HEK293 (cell line): ENCODE data around the gene ARMC7.
"Not testable (repeated sequence)": the region's sequence is repeated elsewhere in the genome, so short reads cannot be mapped to it uniquely, and the experiment has no call there.

Source experiments
- CTCF ChIA-PET: fragments of 350-600 bp; formaldehyde crosslinking; extraction: SDS; loops from one replicate; lab custom pipeline; 2021; ENCODE audit warnings: antibody characterized with exemption; lab: Yijun Ruan, JAX
- POLR2A ChIA-PET: fragments of 300-600 bp; formaldehyde crosslinking; extraction: SDS; loops from one replicate; lab custom pipeline; 2020; ENCODE audit warnings: antibody characterized with exemption, inconsistent platforms; lab: Yijun Ruan, JAX
- H3K27ac ChIP-seq: fragments of 200-500 bp; sonication (Bioruptor generic); 2 replicates; pipeline ENCODE4 v1.5.1; 2014; ENCODE audit warnings: low read depth, low read length, control low read depth, inconsistent platforms; ENCODE audit errors: extremely low read depth
- H3K36me3 ChIP-seq, 2 experiments: fragments of 200-500 bp in 1 of 2; sonication (Bioruptor generic) in 1 of 2; 1 replicate in 1 of 2; 2 replicates in 1 of 2; pipeline ENCODE4 v1.5.1; 2014 to 2017; ENCODE audit warnings: inconsistent platforms in 2 of 2, low read length in 2 of 2; ENCODE audit not compliant: control insufficient read depth in 2 of 2, insufficient read depth in 1 of 2
- H3K4me1 ChIP-seq: fragments of 200-500 bp; sonication (Bioruptor generic); 2 replicates; pipeline ENCODE4 v1.5.1; 2014; ENCODE audit warnings: mild to moderate bottlenecking, low read length, inconsistent platforms; ENCODE audit not compliant: control insufficient read depth, insufficient read depth
- H3K4me3 ChIP-seq: 2 replicates; pipeline ENCODE4 v1.5.1; 2011; ENCODE audit warnings: low read depth, mild to moderate bottlenecking, control low read depth, low read length, moderate library complexity
- H3K9me3 ChIP-seq: fragments of 200-500 bp; sonication (Bioruptor generic); 2 replicates; pipeline ENCODE4 v1.5.1; 2014; ENCODE audit warnings: low read depth, low read length, inconsistent platforms; ENCODE audit not compliant: control insufficient read depth, insufficient read depth
- BCL11B ChIP-seq: fragments of 450-650 bp; formaldehyde crosslinking; IDR thresholded peaks from 2 replicates; pipeline ENCODE4 v1.5.1; 2016; ENCODE audit warnings: low read depth, missing biosample characterization, missing genetic modification characterization
- SCRT2 ChIP-seq: fragments of 450-650 bp; formaldehyde crosslinking; IDR thresholded peaks from 2 replicates; pipeline ENCODE4 v1.5.1; 2016; ENCODE audit warnings: missing biosample characterization, missing genetic modification characterization
- ZNF121 ChIP-seq: fragments of 450-650 bp; formaldehyde crosslinking; IDR thresholded peaks from 2 replicates; pipeline ENCODE4 v1.5.1; 2016; ENCODE audit warnings: missing biosample characterization, missing genetic modification characterization
- ZNF146 ChIP-seq: fragments of 450-650 bp; formaldehyde crosslinking; IDR thresholded peaks from 2 replicates; pipeline ENCODE4 v1.5.1; 2016; ENCODE audit warnings: missing biosample characterization, missing genetic modification characterization
- ZNF24 ChIP-seq: fragments of 450-650 bp; formaldehyde crosslinking; IDR thresholded peaks from 2 replicates; pipeline ENCODE4 v1.5.1; 2016; ENCODE audit warnings: missing biosample characterization, missing genetic modification characterization
- ZNF558 ChIP-seq: fragments of 450-650 bp; formaldehyde crosslinking; IDR thresholded peaks from 2 replicates; pipeline ENCODE4 v1.5.1; 2016; ENCODE audit warnings: missing biosample characterization, missing genetic modification characterization
- ZNF658 ChIP-seq: fragments of 450-650 bp; formaldehyde crosslinking; IDR thresholded peaks from 2 replicates; pipeline ENCODE4; 2016; ENCODE audit warnings: missing biosample characterization, missing genetic modification characterization
- ZNF660 ChIP-seq: fragments of 450-650 bp; IDR thresholded peaks from 2 replicates; pipeline ENCODE4 v1.5.1; 2018; ENCODE audit warnings: missing biosample characterization, mild to moderate bottlenecking, missing genetic modification characterization
- ZNF664 ChIP-seq: fragments of 450-650 bp; formaldehyde crosslinking; IDR thresholded peaks from 2 replicates; pipeline ENCODE4 v1.5.1; 2016; ENCODE audit warnings: missing biosample characterization, missing genetic modification characterization
- TF ChIP-seq, protein P1 (sequence below): fragments of 450-650 bp; formaldehyde crosslinking; IDR thresholded peaks from 2 replicates; pipeline ENCODE4 v1.5.1; 2016; ENCODE audit warnings: missing biosample characterization, missing genetic modification characterization
- TF ChIP-seq, protein P2 (sequence below): fragments of 450-650 bp; formaldehyde crosslinking; IDR thresholded peaks from 2 replicates; pipeline ENCODE4 v1.5.1; 2016; ENCODE audit warnings: missing biosample characterization, missing genetic modification characterization
- TF ChIP-seq, protein P3 (sequence below): fragments of 450-650 bp; formaldehyde crosslinking; optimal IDR thresholded peaks from 2 replicates; pipeline ENCODE3; 2016; ENCODE audit warnings: missing biosample characterization, mild to moderate bottlenecking, missing genetic modification characterization

Gene ARMC7

DNA sequence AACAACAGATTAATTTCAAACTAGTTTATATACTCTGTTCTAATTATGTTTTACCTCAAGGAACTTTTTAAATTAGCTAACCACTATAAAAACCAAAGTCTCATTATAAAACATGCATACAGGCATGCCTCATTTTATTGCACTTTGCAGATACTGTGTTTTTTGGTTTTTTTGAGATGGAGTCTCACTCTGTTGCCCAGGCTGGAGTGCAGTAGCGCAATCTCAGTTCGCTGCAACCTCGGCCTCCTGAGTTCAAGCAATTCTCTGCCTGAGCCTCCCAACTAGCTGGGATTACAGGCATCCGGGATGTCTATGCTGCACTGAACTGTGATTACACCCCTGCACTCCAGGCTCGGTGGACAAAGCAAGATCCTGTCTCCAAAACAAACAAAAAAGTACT, 53.3 kb downstream of the ARMC7 start:
- no peak for TF ChIP-seq ZNF24 (tag by site-specific recombination)
- TF ChIP-seq, protein P1, sequence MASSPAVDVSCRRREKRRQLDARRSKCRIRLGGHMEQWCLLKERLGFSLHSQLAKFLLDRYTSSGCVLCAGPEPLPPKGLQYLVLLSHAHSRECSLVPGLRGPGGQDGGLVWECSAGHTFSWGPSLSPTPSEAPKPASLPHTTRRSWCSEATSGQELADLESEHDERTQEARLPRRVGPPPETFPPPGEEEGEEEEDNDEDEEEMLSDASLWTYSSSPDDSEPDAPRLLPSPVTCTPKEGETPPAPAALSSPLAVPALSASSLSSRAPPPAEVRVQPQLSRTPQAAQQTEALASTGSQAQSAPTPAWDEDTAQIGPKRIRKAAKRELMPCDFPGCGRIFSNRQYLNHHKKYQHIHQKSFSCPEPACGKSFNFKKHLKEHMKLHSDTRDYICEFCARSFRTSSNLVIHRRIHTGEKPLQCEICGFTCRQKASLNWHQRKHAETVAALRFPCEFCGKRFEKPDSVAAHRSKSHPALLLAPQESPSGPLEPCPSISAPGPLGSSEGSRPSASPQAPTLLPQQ (tag by site-specific recombination), result no peak
- no peak for TF ChIP-seq SCRT2 (tag by site-specific recombination)
- TF ChIP-seq ZNF121 (tag by site-specific recombination), result peak; percentile 85; the same call in 1 of the 2 replicates
- TF ChIP-seq ZNF664 (tag by site-specific recombination), result peak; percentile 81
- TF ChIP-seq, protein P2, sequence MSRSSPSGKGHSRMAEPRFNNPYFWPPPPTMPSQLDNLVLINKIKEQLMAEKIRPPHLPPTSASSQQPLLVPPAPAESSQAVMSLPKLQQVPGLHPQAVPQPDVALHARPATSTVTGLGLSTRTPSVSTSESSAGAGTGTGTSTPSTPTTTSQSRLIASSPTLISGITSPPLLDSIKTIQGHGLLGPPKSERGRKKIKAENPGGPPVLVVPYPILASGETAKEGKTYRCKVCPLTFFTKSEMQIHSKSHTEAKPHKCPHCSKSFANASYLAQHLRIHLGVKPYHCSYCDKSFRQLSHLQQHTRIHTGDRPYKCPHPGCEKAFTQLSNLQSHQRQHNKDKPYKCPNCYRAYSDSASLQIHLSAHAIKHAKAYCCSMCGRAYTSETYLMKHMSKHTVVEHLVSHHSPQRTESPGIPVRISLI (tag by site-specific recombination), result 0 out of 2 replicates have a peak, but pooled peaks have one; percentile 4
- TF ChIP-seq ZNF146, result peak; percentile 68; the same call in 1 of the 2 replicates
- no peak overlapping the region for H3K27ac ChIP-seq
- ChIA-PET POLR2A (interaction anchor here (0.6 to 1.4 kb wide), 4 partner anchors 8 to 15 kb away, joined by 3 to 9 read pairs (median 4); partner anchors contain the start of gene JPT1), CTCF (interaction anchor here (0.6 to 1.7 kb wide), 3 partner anchors 9 to 49 kb away, joined by 3 to 7 read pairs (median 3); no protein-coding TSS in a partner anchor)
- H3K4me1 ChIP-seq, result no peaks in the 10 kb centered on the region
- peaks cover 52 to 67% of the 10 kb centered on the region in 2 experiments for H3K36me3 ChIP-seq
- no peaks in the 10 kb centered on the region for H3K9me3 ChIP-seq
- no peak overlapping the region for H3K4me3 ChIP-seq

DNA sequence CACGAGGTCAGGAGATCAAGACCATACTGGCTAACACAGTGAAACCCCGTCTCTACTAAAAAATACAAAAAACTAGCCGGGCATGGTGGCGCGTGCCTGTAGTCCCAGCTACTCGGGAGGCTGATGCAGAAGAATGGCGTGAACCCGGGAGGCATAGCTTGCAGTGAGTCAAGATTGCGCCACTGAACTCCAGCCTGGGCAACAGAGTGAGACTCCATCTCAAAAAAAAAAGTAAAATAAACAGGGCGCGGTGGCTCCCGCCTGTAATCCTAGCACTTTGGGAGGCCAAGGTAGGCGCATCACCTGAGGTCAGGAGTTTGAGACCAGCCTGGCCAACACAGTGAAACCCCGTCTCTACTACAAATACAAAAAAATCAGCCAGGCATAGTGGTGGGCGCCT, 54.8 kb downstream of the ARMC7 start:
- H3K9me3 ChIP-seq, H3K4me3 ChIP-seq, H3K27ac ChIP-seq, H3K4me1 ChIP-seq: not testable (repeated sequence)
- CTCF ChIA-PET, result interaction anchor here (0.6 to 1.4 kb wide), 5 partner anchors 34 to 293 kb away, joined by 3 to 8 read pairs (median 3); no protein-coding TSS in a partner anchor
- POLR2A ChIA-PET, result interaction anchor here (0.7 to 1.0 kb wide), 2 partner anchors 9 to 94 kb away, joined by 3 to 4 read pairs; no protein-coding TSS in a partner anchor
- peaks cover 59 to 78% of the 10 kb centered on the region in 2 experiments for H3K36me3 ChIP-seq
- TF ChIP-seq ZNF121 (tag by site-specific recombination), result peak; percentile 86

DNA sequence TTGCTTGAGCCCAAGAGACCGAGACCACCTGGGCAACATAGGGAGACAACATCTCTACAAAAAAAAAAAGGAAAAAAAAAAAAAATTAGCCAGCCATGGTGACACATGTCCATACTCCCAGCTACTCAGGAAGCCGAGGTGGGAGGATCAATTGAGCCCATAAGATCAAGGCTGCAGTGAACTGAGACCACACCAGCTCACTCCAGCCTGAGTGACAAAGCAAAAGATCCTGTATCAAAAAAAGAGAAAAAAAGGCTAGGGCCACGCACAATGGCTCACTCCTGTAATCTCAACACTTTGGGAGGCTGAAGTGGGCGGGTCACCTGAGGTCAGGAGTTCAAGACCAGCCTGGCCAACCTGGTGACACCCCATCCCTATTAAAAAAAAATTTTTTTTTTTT, 59.2 kb downstream of the ARMC7 start:
- H3K36me3 ChIP-seq, result peaks cover 84 to 88% of the 10 kb centered on the region in 2 experiments
- 0 out of 2 replicates have a peak overlapping the region, but pooled peaks have one; percentile 41 for H3K27ac ChIP-seq
- TF ChIP-seq, protein P2 (tag by site-specific recombination), result peak; percentile 70; the same call in 1 of the 2 replicates
- TF ChIP-seq ZNF658 (tag by site-specific recombination), result no peak
- TF ChIP-seq BCL11B, result peak; percentile 59; the same call in 1 of the 2 replicates
- TF ChIP-seq ZNF558 (tag by site-specific recombination), result no peak
- TF ChIP-seq, protein P3, sequence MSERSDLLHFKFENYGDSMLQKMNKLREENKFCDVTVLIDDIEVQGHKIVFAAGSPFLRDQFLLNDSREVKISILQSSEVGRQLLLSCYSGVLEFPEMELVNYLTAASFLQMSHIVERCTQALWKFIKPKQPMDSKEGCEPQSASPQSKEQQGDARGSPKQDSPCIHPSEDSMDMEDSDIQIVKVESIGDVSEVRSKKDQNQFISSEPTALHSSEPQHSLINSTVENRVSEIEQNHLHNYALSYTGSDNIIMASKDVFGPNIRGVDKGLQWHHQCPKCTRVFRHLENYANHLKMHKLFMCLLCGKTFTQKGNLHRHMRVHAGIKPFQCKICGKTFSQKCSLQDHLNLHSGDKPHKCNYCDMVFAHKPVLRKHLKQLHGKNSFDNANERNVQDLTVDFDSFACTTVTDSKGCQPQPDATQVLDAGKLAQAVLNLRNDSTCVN (tag by site-specific recombination), result no peak
- no peak for TF ChIP-seq ZNF660 (tag by site-specific recombination)
- H3K9me3 ChIP-seq, result no peaks in the 10 kb centered on the region
- H3K4me3 ChIP-seq, result no peak overlapping the region
- CTCF ChIA-PET, result interaction anchor here (0.7 to 8.1 kb wide), 5 partner anchors 33 to 122 kb away, joined by 3 to 103 read pairs (median 3); partner anchors contain the start of gene ATP5PD
- POLR2A ChIA-PET, result interaction anchor here (5.4 kb wide), 1 partner anchor 14 kb away, joined by 39 read pairs; the partner anchor contains the start of gene JPT1
- H3K4me1 ChIP-seq, result no peaks in the 10 kb centered on the region
